Thymus (tissue), 11 donors: ENCODE results near the gene KCNQ1. TPM values are rescaled to one million over a fixed set of nuclear protein-coding genes. Genes with fewer than 3 reads are reported as not detected.

Experiments
- DNase-seq, 9 donors: peaks; one replicate each; pipeline ENCODE4 v3.0.0-alpha.2; 2013; ENCODE audit warnings: low spot score in 9 of 9, low read depth in 6 of 9, missing footprints in 1 of 9
- H3K27ac ChIP-seq, 2 donors: one replicate each; pipeline ENCODE4 v1.5.1; 2013; ENCODE audit warnings: control low read depth in 1 of 2, low read depth in 1 of 2, low read length in 1 of 2, mild to moderate bottlenecking in 1 of 2, moderate library complexity in 1 of 2
- H3K27me3 ChIP-seq, 2 donors: one replicate each; pipeline ENCODE4 v1.5.1; 2013; ENCODE audit warnings: low read length in 1 of 2; ENCODE audit not compliant: control insufficient read depth in 2 of 2, insufficient read depth in 1 of 2
- H3K36me3 ChIP-seq, 2 donors: one replicate each; pipeline ENCODE4 v1.5.1; 2013; ENCODE audit warnings: low read length in 1 of 2, mild to moderate bottlenecking in 1 of 2, moderate library complexity in 1 of 2; ENCODE audit not compliant: control insufficient read depth in 2 of 2, insufficient read depth in 2 of 2
- H3K4me1 ChIP-seq, 2 donors: one replicate each; pipeline ENCODE4 v1.5.1; 2013; ENCODE audit warnings: low read length in 2 of 2; ENCODE audit not compliant: control insufficient read depth in 2 of 2, insufficient read depth in 2 of 2
- H3K4me3 ChIP-seq, 2 donors: one replicate each; pipeline ENCODE4 v1.5.1; 2013; ENCODE audit warnings: low read length in 2 of 2, control low read depth in 1 of 2, mild to moderate bottlenecking in 1 of 2
- H3K9me3 ChIP-seq, 2 donors: one replicate each; pipeline ENCODE4 v1.5.1; 2013; ENCODE audit warnings: low read length in 1 of 2, mild to moderate bottlenecking in 1 of 2; ENCODE audit not compliant: control insufficient read depth in 2 of 2, insufficient read depth in 1 of 2
- WGBS: extraction: QIAGEN DNeasy Blood & Tissue Kit; methylation state at CpG from one replicate; pipeline ENCODE4 v1.1.7; 2013; 5-methylcytosine and 5-hydroxymethylcytosine counted together
- polyA plus RNA-seq: library from polyadenylated mRNA; stranded (reverse); fragments of 200-250 nt; gene quantifications from one replicate; pipeline ENCODE4 v1.2.3, GENCODE V29; 2013
- total RNA-seq: library from RNA; stranded (reverse); fragments of 120-200 nt; gene quantifications from one replicate; pipeline ENCODE4 v1.2.4, GENCODE V29; 2013
- donor health status: healthy.

The KCNQ1 gene
- total and polyA plus RNA-seq, 2 donors = 0.94 to 3.7 TPM

DNA sequence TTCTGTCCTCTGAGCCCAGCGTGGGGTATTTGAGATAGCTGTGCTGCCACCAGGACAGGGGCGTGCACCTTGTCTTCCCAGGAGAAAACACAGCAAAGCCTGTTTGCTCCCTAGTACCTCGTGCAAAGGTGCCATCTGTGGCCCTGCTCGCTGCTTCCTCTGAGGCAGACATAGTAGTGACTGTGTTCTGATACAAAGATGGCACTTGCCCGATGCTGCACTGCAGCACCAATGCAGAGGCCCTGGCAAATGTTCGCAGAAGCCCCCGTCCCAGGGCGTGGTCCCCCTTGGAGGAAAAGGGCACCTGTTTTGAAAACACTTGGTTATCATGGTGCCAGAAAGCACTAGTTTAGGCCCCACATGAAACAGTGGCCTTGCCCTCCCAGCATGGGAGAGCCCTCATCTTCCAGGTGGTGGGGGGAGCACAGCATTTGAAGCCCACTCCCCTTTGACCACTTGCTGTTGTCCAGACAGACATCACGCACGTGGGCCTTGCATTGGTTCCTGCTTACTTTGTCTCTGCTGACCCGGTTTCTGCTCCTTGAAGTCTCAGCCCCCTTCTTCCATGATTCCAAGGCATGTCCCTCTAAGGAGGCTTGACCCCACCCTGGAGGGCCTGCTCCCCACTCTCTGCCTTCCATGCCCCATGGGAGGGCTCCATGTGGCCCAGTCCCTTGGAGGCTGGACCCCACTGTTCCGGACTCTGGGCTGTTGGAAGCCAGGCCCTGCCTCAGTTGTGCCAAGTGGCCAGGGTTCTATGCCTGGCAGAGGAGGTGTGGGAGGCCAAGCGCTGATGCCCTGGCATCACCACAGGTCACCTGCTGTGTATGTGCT lies 145.5 kb downstream of the KCNQ1 start:
- H3K36me3 ChIP-seq = no peaks in the 10 kb centered on the region
- no peaks in the 10 kb centered on the region for H3K4me1 ChIP-seq

DNA sequence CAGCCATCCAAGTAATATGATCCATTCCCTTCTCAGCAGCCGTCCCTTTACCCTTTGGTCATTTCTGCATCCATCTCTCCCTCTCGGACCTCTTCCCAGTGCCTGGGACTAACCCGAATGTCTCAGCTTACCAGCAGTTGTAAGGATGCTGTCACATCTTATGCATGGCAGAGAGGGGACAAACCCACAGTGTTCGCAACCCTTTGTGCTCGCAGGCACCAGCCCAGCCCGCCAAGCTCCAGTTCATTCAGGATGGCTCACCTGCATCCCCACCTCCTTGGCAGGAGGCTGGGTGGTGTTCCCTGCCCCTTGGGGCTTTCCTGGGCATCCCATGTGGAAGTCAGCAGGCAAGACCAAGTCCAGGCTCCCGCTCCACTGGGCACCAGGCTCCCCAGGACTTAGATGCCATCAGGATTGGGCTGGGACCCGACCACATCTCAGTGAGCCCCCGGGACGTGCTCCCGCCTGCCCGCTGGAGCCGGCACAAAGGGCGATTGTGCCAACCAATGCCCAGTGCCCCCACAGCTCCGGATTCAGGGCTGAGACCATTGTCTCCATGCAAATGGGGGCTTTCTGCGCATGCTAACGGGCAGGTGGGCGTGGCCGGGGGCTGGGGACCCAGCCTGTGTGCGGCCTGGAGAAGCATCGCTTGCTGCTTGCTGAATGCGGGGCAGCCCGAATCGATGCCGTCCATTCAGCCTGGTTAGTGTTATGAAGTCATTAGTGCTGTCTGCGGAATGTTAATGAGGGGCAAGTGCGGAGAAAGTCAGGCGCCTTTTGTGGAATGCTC lies 146.4 kb downstream of the KCNQ1 start:
- Histone ChIP-seq H3K36me3 (no peaks in the 10 kb centered on the region), H3K4me1 (no peaks in the 10 kb centered on the region), H3K4me3 (no peak overlapping the region), H3K9me3 (no peaks in the 10 kb centered on the region), H3K27me3 (no peaks in the 10 kb centered on the region), H3K27ac (no peak overlapping the region)
- 96% methylated on average over 28 of the region's 28 CpGs for WGBS
- DNase-seq = no peak

More for the DNA sequence above, 145.5 kb downstream of the KCNQ1 start:
- no peaks in the 10 kb centered on the region for H3K9me3 ChIP-seq
- DNase-seq = no peak
- no peak overlapping the region for H3K27ac ChIP-seq
- WGBS = 96% methylated on average over 13 of the region's 13 CpGs
- H3K27me3 ChIP-seq = no peaks in the 10 kb centered on the region
- no peak overlapping the region for H3K4me3 ChIP-seq

DNA sequence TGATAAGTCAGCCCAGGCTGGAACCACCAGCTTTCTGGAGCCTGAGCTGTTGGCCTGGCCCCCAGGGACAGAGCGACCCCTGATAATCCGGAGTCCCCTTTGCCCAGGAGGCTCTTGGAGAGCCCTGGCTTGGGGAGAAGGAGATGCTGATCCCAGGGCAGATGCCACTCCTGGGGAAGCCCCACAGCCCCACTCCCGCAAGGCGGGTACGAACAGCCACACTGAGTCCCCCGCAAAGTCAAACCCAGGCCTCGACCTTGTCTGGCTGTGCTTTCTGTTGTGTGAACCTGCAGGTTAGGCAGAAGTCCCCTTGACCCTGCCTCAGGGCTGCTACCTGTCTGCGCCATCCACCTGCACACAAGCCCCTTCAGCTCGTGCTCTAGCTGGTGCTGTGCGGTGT lies 147.0 kb downstream of the KCNQ1 start:
- DNase-seq = no peak
- Histone ChIP-seq H3K36me3 (no peaks in the 10 kb centered on the region), H3K4me3 (no peak overlapping the region), H3K9me3 (no peaks in the 10 kb centered on the region), H3K27ac (no peak overlapping the region), H3K27me3 (no peaks in the 10 kb centered on the region), H3K4me1 (no peaks in the 10 kb centered on the region)
- 97% methylated on average over 10 of the region's 10 CpGs for WGBS

DNA sequence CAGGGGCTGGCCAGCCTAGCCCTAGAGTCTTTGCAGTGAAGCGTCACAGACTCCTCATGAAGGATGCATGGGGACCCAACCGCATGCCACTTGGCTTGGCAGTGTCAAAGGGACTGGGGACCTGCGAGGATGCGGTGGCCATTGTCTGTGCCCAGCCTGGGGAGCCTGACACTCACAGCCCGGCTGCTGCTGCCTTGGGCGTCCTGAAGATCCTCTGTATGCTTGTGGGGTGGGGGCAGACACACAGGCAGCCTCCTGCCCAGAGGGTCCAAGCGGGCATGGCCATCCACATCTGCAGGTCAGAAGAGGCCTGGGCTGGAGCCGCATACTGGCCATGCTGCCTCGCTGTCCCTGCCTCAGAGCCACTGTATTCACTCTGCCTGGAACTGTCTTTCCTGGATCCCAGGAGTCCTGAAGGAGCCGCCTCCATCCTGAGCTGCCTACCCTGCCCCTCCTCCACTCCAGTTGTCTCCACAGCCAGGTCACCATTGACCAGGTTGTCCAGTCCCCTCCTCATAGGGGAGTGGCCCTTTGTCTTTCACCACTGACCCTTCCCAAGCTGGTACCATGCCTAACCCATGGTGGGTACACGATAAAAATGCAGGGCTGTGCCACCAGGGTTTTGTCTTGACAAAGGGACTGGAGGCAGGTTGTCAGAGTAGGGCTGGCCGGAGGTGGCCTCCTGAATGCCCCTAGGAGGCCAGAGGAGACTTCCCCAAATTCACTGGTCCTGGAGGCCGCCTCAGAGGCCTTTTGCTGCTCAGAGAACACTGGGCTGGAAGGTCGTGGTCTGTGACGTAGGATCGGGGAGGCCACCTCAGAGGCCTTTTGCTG lies 148.0 kb downstream of the KCNQ1 start:
- DNase-seq = no peak

DNA sequence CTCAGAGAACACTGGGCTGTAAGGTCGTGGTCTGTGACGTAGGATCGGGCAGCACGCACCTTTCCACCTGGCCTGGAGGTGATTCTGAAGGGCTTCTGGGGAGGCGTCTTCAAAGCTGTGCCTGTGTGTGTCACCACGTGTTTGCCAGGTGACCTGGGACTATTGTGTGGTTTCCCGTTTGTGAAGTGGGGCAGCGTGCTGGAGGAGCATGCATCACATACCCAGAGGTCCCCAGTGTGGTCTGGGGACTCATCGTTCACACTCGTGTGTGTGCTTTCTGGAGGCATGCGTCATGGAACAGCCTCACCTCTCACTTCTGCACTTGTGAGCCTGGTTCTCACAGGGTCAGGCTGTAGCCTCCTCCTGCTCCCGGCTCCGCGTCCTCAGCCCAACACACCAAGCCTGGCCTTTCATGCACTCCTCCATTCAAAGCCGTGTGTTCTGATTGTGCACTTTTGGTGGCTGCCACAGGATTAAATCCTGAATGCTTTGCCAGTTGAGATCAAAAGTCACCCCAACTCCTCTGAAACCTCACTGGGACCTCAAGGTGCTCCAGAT lies 148.7 kb downstream of the KCNQ1 start:
- DNase-seq = no peak
- H3K36me3 ChIP-seq = no peaks in the 10 kb centered on the region

More for the DNA sequence above, 148.0 kb downstream of the KCNQ1 start:
- Histone ChIP-seq H3K9me3 (no peaks in the 10 kb centered on the region), H3K4me3 (no peak overlapping the region), H3K36me3 (no peaks in the 10 kb centered on the region), H3K27me3 (no peaks in the 10 kb centered on the region), H3K27ac (no peak overlapping the region), H3K4me1 (no peaks in the 10 kb centered on the region)
- WGBS = 95% methylated on average over 16 of the region's 16 CpGs

GRCh38 chr11:2594267-2594666 lies 149.5 kb downstream of the KCNQ1 start:
- DNase-seq = no peak
- Histone ChIP-seq H3K9me3 (no peaks in the 10 kb centered on the region), H3K27me3 (no peaks in the 10 kb centered on the region), H3K27ac (no peak overlapping the region), H3K4me3 (no peak overlapping the region), H3K36me3 (no peaks in the 10 kb centered on the region), H3K4me1 (no peaks in the 10 kb centered on the region)
- 97% methylated on average over 1 of the region's 1 CpG for WGBS

More for the DNA sequence above, 148.7 kb downstream of the KCNQ1 start:
- H3K4me3 ChIP-seq = no peak overlapping the region
- no peaks in the 10 kb centered on the region for H3K9me3 ChIP-seq
- no peaks in the 10 kb centered on the region for H3K4me1 ChIP-seq
- no peaks in the 10 kb centered on the region for H3K27me3 ChIP-seq
- no peak overlapping the region for H3K27ac ChIP-seq
- WGBS = 93% methylated on average over 15 of the region's 15 CpGs

- WGBS = 97% methylated on average over 3 of the region's 3 CpGs
- H3K27ac ChIP-seq = no peak overlapping the region
Observed at GRCh38 chr11:2595204-2595603, 150.4 kb downstream of the KCNQ1 start.

DNA sequence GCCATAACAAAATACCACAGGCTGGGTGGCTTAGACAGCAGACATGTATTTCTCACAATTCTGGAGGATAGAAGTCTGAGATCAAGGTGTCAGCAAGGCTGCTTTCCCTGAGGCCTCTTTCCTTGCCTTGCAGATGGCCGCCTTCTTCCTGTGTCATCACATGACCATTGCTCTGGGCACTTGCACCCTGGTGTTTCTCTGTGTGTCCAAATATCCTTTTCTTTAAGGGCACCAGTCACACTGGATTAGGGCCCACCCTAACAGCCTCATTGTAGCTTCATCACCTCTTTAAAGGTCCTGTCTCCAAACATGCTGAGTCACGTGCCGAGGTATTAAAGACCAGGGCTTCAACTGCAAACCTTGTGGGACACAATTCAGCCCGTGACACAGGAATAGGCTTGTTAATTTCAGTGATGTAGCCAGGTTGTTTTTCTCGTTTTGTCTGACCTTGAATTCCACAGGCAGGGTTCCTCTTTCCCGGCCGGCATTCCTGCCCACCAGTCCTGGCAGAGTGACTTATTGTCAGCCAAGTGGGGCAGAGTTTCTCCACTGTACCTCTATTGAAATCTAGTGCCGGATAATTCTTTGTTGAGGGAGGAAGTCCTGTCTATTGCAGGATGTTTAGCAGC lies 154.9 kb downstream of the KCNQ1 start:
- WGBS = 91% methylated on average over 8 of the region's 8 CpGs
- Histone ChIP-seq H3K4me1 (no peaks in the 10 kb centered on the region), H3K36me3 (no peaks in the 10 kb centered on the region), H3K27me3 (no peaks in the 10 kb centered on the region), H3K9me3 (no peaks in the 10 kb centered on the region), H3K27ac (no peak overlapping the region), H3K4me3 (no peak overlapping the region)
- no peak for DNase-seq

More at GRCh38 chr11:2595204-2595603, 150.4 kb downstream of the KCNQ1 start:
- no peak for DNase-seq
- Histone ChIP-seq H3K4me3 (no peak overlapping the region), H3K4me1 (no peaks in the 10 kb centered on the region), H3K9me3 (no peaks in the 10 kb centered on the region), H3K27me3 (no peaks in the 10 kb centered on the region), H3K36me3 (no peaks in the 10 kb centered on the region)
